DOHH2 (cell line): ENCODE results near the gene ATP9B.

Source experiments
- H3F3A ChIP-seq: fragments of 200-600 bp; sonication (generic), shearing (Covaris generic); 2 replicates; pipeline ENCODE4 v1.6.0; 2016; ENCODE audit warnings: antibody characterized with exemption, mild to moderate bottlenecking; ENCODE audit not compliant: control insufficient read depth, insufficient read depth
- H3K27ac ChIP-seq: fragments of 200-600 bp; sonication (generic); 2 replicates; pipeline ENCODE4 v1.5.1; 2014; ENCODE audit warnings: low read depth, mild to moderate bottlenecking, low read length, moderate library complexity
- H3K27me3 ChIP-seq: fragments of 200-600 bp; sonication (generic); 2 replicates; pipeline ENCODE4 v1.6.1; 2014; ENCODE audit warnings: mild to moderate bottlenecking, low read length, mixed read lengths; ENCODE audit not compliant: control insufficient read depth
- H3K36me3 ChIP-seq: fragments of 200-600 bp; sonication (generic); 2 replicates; pipeline ENCODE4 v1.6.1; 2014; ENCODE audit warnings: mild to moderate bottlenecking, low read length, moderate library complexity, mixed read lengths; ENCODE audit not compliant: control insufficient read depth
- H3K4me1 ChIP-seq: fragments of 200-600 bp; sonication (generic); 2 replicates; pipeline ENCODE4 v1.6.1; 2014; ENCODE audit warnings: mild to moderate bottlenecking, low read length, mixed read lengths; ENCODE audit not compliant: control insufficient read depth
- H3K4me2 ChIP-seq: fragments of 200-600 bp; sonication (generic); 2 replicates; pipeline ENCODE4 v1.6.0; 2014; ENCODE audit warnings: mild to moderate bottlenecking, low read length, moderate library complexity
- H3K4me3 ChIP-seq: fragments of 200-600 bp; sonication (generic); 2 replicates; pipeline ENCODE4 v1.5.1; 2014; ENCODE audit warnings: mild to moderate bottlenecking, low read length, mixed read lengths
- H3K79me2 ChIP-seq: fragments of 200-600 bp; sonication (generic); 2 replicates; pipeline ENCODE4 v1.6.1; 2014; ENCODE audit warnings: mild to moderate bottlenecking, low read length, mixed read lengths; ENCODE audit not compliant: control insufficient read depth
- H3K9me2 ChIP-seq: fragments of 200-600 bp; sonication (generic); replicated peaks from 2 replicates; pipeline ENCODE4 v1.6.1; 2014; ENCODE audit warnings: mild to moderate bottlenecking, low read length, mixed read lengths; ENCODE audit not compliant: control insufficient read depth
- H3K9me3 ChIP-seq: fragments of 200-600 bp; sonication (generic); 2 replicates; pipeline ENCODE4 v1.6.1; 2014; ENCODE audit warnings: antibody characterized with exemption, low read length, mixed read lengths; ENCODE audit not compliant: control insufficient read depth, insufficient read depth
- H4K20me1 ChIP-seq: fragments of 200-600 bp; sonication (generic); 2 replicates; pipeline ENCODE4 v1.6.0; 2014; ENCODE audit warnings: low read depth, mild to moderate bottlenecking, antibody characterized with exemption, low read length, moderate library complexity; ENCODE audit not compliant: control insufficient read depth, insufficient read depth
- EZH2phosphoT487 ChIP-seq: fragments of 200-600 bp; sonication (generic); IDR thresholded peaks from 2 replicates; pipeline ENCODE4 v1.6.1; 2017; ENCODE audit warnings: borderline replicate concordance, mild to moderate bottlenecking, antibody characterized with exemption, low read length, moderate library complexity, mixed read lengths
- TF ChIP-seq, protein P1 (sequence below): fragments of 200-600 bp; sonication (generic); IDR thresholded peaks from one replicate; pipeline ENCODE4 v1.5.1; 2014; ENCODE audit warnings: antibody characterized with exemption, mild to moderate bottlenecking, low read depth, low read length; ENCODE audit not compliant: poor library complexity, severe bottlenecking

The ATP9B gene

DNA sequence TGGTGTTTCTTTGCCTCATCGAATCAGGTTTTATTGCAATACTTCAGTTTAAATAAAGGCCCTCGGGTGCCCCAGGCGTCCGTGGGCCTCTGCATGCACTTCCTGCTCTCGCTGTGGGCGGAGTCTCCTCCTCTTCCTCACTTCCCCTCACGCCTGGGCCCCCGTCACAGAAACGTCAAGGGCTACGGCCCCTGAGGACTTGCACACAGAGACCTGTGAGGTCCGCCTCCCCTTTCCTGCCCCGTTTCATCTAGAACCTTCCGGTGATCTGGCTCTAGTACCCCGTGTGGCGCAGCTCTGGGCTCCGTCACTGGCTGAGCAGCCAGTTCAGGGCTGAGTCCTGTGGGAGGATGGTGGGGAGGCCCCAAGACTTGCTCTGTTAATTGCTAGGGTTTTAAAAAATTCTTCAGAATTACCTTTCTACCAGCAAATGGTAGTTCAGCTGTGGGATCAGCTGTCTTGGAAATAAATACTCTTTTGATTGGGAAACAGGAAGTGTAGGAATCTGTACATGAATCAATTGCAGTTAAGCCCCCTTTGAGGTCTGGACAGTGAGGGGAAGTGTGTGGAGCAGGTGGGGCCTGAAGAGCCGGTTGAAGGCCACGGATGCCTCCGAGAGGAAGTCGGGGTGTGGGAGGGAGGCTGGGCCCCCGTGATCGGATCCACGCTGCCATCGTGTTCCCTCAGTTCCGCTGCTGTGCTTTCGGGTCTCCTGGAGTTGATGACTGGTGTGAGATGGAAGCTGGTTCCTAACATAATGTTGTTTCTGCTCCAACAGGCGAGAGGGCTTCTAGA, 336.8 kb downstream of the ATP9B start:
- H3K4me2 ChIP-seq, result peak overlapping the region; percentile 71
- no peak for TF ChIP-seq EZH2phosphoT487
- TF ChIP-seq, protein P1, sequence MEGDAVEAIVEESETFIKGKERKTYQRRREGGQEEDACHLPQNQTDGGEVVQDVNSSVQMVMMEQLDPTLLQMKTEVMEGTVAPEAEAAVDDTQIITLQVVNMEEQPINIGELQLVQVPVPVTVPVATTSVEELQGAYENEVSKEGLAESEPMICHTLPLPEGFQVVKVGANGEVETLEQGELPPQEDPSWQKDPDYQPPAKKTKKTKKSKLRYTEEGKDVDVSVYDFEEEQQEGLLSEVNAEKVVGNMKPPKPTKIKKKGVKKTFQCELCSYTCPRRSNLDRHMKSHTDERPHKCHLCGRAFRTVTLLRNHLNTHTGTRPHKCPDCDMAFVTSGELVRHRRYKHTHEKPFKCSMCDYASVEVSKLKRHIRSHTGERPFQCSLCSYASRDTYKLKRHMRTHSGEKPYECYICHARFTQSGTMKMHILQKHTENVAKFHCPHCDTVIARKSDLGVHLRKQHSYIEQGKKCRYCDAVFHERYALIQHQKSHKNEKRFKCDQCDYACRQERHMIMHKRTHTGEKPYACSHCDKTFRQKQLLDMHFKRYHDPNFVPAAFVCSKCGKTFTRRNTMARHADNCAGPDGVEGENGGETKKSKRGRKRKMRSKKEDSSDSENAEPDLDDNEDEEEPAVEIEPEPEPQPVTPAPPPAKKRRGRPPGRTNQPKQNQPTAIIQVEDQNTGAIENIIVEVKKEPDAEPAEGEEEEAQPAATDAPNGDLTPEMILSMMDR, result no peak
- H3K9me2 ChIP-seq, result no peaks in the 10 kb centered on the region
- H3F3A ChIP-seq, result peaks cover 6% of the 10 kb centered on the region
- peaks cover 95% of the 10 kb centered on the region for H3K79me2 ChIP-seq
- peaks cover 57% of the 10 kb centered on the region for H3K4me1 ChIP-seq
- no peaks in the 10 kb centered on the region for H4K20me1 ChIP-seq
- peak overlapping the region; percentile 76 for H3K27ac ChIP-seq
- H3K4me3 ChIP-seq, result peak overlapping the region; percentile 58
- no peaks in the 10 kb centered on the region for H3K9me3 ChIP-seq
- peaks cover 19% of the 10 kb centered on the region for H3K36me3 ChIP-seq
- H3K27me3 ChIP-seq, result no peaks in the 10 kb centered on the region

DNA sequence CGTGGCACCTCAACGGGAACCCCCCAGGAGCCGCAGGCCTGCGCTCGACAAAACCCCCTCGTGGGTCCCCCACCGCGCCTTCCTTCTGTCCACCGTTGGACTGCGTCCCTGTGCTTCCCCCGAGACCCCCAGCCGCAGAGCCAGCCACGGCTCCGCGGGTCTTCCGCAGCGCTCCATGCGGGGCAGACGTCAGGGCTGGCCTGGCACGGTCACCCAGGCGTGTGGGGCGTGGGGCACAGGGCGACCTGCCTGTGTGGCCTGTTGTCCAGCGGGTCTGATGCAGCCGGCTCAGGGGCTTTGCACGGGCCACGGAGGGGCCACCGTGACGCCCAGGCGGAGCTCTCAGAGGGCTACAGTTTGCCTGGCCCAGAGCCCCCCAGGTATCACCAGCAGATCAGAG, 337.5 kb downstream of the ATP9B start:
- Histone ChIP-seq H3K4me3 (no peak overlapping the region; the same call in 1 of the 2 replicates), H3K9me2 (no peaks in the 10 kb centered on the region), H3K27ac (no peak overlapping the region), H3K9me3 (no peaks in the 10 kb centered on the region), H3F3A (peaks cover 6% of the 10 kb centered on the region), H3K79me2 (peaks cover 91% of the 10 kb centered on the region), H3K4me1 (peaks cover 50% of the 10 kb centered on the region), H3K4me2 (peak overlapping the region; percentile 71; the same call in 1 of the 2 replicates), H3K36me3 (peaks cover 20% of the 10 kb centered on the region), H3K27me3 (no peaks in the 10 kb centered on the region), H4K20me1 (no peaks in the 10 kb centered on the region)
- TF ChIP-seq, protein P1, result no peak
- no peak for TF ChIP-seq EZH2phosphoT487

DNA sequence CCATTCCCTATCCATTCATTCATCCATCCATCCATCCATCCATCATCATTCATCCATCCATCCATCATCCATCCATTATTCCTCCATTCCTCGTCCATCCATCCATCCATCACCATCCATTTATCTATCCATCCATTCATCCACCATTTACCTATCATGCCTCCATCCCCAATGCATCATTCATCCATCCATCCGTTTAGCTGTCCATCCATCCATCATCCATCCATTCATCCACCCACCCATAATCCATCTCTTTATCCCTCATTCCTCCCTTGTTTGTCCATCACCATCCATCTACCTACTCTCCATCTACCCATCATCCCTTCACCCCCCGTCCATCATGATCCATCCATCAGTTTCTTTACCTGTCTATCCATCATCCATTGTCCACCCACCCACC, 340.1 kb downstream of the ATP9B start:
- Histone ChIP-seq H3K9me2 (no peaks in the 10 kb centered on the region), H3K9me3 (no peaks in the 10 kb centered on the region)

More for the DNA sequence above, 340.1 kb downstream of the ATP9B start:
- Histone ChIP-seq H4K20me1 (no peaks in the 10 kb centered on the region), H3K4me2 (no peak overlapping the region), H3K79me2 (peaks cover 89% of the 10 kb centered on the region), H3K4me3 (no peak overlapping the region), H3K36me3 (peaks cover 32% of the 10 kb centered on the region), H3K27ac (no peak overlapping the region), H3K27me3 (no peaks in the 10 kb centered on the region), H3K4me1 (peaks cover 24% of the 10 kb centered on the region), H3F3A (no peaks in the 10 kb centered on the region)
- TF ChIP-seq, protein P1, result no peak
- no peak for TF ChIP-seq EZH2phosphoT487
